Neural cell (in vitro differentiated cells): ENCODE measurements around the gene SPRR2F.

Source experiments
- EP300 ChIP-seq: fragments of 450-650 bp; conservative IDR thresholded peaks from 2 replicates; pipeline ENCODE4 v1.6.1; 2014; ENCODE audit warnings: antibody characterized with exemption, mild to moderate bottlenecking, moderate library complexity; ENCODE audit not compliant: poor library complexity, severe bottlenecking
- EZH2 ChIP-seq: fragments of 200-600, 300-800 bp; shearing (Covaris generic), sonication (generic); IDR thresholded peaks from 2 replicates; pipeline ENCODE4 v1.6.1; 2014; ENCODE audit warnings: antibody characterized with exemption, low read length, borderline replicate concordance, mild to moderate bottlenecking; ENCODE audit not compliant: insufficient read depth, poor library complexity, severe bottlenecking
- POLR2AphosphoS5 ChIP-seq: IDR thresholded peaks from 2 replicates; pipeline ENCODE4 v1.6.1; 2012
- RAD21 ChIP-seq: fragments of 450-650 bp; conservative IDR thresholded peaks from 2 replicates; pipeline ENCODE4 v1.6.1; 2014; ENCODE audit warnings: antibody characterized with exemption, mild to moderate bottlenecking, moderate library complexity
- SMC3 ChIP-seq: fragments of 450-650 bp; conservative IDR thresholded peaks from 2 replicates; pipeline ENCODE4 v1.6.1; 2014; ENCODE audit warnings: antibody characterized with exemption, mild to moderate bottlenecking, moderate library complexity; ENCODE audit not compliant: poor library complexity
- TAF1 ChIP-seq: IDR thresholded peaks from 2 replicates; pipeline ENCODE4 v1.6.1; 2012; ENCODE audit warnings: low read depth
- TF ChIP-seq, protein P1 (sequence below): fragments of 450-650 bp; IDR thresholded peaks from 2 replicates; pipeline ENCODE4 v1.5.1; 2014; ENCODE audit warnings: antibody characterized with exemption, mild to moderate bottlenecking, moderate library complexity; ENCODE audit not compliant: poor library complexity, severe bottlenecking
- TF ChIP-seq, protein P2 (sequence below): IDR thresholded peaks from 2 replicates; pipeline ENCODE4 v1.6.1; 2012; ENCODE audit warnings: borderline replicate concordance

- TF ChIP-seq, protein P1, sequence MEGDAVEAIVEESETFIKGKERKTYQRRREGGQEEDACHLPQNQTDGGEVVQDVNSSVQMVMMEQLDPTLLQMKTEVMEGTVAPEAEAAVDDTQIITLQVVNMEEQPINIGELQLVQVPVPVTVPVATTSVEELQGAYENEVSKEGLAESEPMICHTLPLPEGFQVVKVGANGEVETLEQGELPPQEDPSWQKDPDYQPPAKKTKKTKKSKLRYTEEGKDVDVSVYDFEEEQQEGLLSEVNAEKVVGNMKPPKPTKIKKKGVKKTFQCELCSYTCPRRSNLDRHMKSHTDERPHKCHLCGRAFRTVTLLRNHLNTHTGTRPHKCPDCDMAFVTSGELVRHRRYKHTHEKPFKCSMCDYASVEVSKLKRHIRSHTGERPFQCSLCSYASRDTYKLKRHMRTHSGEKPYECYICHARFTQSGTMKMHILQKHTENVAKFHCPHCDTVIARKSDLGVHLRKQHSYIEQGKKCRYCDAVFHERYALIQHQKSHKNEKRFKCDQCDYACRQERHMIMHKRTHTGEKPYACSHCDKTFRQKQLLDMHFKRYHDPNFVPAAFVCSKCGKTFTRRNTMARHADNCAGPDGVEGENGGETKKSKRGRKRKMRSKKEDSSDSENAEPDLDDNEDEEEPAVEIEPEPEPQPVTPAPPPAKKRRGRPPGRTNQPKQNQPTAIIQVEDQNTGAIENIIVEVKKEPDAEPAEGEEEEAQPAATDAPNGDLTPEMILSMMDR = no peak
- TF ChIP-seq TAF1 (no peak), EP300 (no peak), EZH2 (no peak), POLR2AphosphoS5 (no peak), RAD21 (no peak), SMC3 (no peak)
- TF ChIP-seq, protein P2, sequence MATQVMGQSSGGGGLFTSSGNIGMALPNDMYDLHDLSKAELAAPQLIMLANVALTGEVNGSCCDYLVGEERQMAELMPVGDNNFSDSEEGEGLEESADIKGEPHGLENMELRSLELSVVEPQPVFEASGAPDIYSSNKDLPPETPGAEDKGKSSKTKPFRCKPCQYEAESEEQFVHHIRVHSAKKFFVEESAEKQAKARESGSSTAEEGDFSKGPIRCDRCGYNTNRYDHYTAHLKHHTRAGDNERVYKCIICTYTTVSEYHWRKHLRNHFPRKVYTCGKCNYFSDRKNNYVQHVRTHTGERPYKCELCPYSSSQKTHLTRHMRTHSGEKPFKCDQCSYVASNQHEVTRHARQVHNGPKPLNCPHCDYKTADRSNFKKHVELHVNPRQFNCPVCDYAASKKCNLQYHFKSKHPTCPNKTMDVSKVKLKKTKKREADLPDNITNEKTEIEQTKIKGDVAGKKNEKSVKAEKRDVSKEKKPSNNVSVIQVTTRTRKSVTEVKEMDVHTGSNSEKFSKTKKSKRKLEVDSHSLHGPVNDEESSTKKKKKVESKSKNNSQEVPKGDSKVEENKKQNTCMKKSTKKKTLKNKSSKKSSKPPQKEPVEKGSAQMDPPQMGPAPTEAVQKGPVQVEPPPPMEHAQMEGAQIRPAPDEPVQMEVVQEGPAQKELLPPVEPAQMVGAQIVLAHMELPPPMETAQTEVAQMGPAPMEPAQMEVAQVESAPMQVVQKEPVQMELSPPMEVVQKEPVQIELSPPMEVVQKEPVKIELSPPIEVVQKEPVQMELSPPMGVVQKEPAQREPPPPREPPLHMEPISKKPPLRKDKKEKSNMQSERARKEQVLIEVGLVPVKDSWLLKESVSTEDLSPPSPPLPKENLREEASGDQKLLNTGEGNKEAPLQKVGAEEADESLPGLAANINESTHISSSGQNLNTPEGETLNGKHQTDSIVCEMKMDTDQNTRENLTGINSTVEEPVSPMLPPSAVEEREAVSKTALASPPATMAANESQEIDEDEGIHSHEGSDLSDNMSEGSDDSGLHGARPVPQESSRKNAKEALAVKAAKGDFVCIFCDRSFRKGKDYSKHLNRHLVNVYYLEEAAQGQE = no peak
Measured at GRCh38 chr1:153072806-153073726, 40.2 kb downstream of the SPRR2F start.
